ENCODE results near the gene ATXN7L1.

Gene ATXN7L1

DNA sequence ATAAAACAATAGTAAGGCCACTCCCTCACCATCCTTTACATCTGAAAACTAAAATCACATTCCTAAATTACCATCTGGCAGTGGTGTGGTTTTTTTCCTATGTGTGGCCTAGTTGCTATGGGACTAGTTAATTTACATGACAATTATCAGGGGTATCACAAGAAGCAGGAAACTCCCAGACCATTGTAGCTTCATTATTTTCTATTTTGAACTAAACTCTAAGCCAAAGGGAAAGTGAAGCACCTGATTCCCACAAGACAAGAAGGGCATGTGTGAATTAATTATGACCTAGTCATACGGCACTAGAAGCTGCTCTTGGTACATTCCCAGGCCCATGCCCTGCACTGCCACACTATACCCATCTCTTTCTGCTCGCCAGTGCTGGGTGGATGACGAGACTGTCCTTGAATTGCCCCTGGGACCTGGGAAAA, 103.4 kb downstream of the ATXN7L1 start:
- DNase-seq, result no peak

DNA sequence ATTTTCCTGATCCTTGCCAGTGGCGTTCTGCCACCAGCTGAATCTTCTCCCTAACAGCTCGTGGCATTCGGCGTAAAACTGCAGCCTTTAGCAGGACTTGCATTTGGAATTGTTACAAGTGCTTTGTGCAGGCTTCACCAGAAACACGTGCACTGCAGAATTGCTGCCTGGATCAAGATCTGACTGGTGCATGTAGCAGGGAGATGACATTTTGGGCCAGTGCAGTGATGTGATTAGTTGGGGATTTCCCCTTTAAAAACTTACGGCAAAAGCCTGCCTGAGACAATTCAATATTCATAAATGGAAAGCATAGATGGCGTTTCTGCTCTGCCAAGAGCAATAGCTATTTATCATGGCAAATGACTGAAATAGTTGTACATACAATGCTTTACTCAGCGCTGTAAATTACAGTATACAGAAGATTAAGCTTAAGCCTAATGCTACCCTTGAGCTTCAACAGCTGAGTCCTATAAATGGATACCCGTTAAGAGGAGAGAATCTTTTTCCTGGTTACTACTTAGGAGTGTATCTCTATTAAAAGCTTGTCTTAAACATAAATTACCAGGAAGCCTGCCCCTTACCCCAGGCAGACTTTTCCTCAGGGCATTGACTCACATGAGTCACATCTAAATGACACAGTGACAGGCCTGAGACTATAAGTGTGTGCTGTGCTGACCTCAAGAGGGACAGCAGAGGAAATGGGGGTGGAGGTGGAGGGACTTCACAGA, 106.3 kb downstream of the ATXN7L1 start:
- peak; percentile 63 for DNase-seq

DNA sequence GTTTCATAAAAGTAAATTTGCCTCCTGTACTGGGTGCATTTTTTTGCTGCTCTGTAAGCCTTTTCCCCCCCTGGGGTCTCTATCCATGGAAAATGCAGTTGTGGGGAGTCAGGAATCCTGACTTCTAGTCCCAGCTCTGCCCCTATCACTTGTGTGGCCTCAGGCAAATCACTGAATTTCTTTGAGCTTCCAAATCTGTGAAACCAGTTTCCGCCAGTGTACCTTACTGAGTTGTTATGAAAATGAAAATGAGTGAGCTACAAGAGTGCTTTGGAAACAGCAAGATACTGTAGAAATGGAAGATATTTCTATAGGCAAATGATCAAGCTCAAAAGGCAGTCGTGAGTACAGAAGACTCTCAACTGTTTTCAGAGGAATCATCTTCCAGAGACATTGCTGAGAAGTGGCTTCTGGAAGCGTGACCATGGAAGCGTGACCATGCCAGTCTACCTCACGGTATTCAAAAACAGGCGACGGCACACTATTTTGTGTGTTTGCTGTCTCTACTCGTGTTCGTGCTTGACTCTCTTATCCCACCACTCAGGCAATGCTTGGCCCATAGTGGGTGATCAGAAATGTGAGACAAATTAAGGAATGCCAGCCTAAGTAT, 107.4 kb downstream of the ATXN7L1 start:
- peak; percentile 27 for DNase-seq

DNA sequence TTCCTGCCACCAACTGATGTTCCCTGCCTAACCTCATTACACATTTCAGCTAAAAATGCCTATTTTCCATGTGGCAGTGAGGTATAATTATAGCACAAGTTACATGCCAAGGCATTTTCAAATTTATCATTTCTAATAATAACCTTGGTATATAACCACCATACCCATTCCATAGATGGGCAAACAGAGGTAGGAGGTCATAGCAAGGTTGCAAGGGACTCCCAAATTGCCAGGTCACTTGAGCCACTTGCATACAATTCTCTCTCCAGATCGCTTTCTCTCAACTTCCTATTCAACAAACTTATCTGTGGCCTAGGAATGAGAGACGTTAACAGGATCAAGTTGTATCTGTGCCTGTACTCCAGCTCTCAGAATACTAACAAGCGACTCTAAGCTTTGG, 108.3 kb downstream of the ATXN7L1 start:
- DNase-seq, result no peak

DNA sequence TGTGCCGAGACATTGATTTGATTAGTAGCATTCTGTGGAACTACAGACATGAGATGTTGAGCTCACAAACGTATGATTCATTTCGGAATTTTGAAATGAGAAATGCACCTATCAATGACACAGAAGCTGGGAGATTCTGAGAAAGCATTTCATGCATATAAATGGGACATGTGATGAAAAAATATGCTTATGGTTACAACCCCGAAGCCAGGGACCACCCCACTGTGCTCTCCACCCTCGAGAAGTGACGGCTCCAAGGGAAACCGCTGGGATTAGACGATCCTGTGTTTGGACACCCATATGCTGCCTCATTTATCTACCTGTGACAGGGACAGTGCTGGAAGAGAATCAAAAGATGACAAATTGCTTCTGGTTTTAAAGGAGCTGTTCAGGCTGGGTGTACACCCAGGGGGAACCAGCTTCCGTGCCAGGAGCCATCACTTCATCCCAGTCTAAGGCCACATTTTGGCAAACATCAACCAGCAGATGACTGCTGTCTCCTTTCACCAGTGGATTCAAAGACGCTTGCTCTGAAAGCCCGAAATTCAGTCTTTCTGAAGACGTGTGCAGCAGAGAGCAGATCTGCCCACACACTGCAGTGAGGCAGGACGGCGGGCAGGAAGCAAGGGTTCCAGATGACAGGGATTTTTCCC, 109.9 kb downstream of the ATXN7L1 start:
- DNase-seq, result peak; percentile 85

DNA sequence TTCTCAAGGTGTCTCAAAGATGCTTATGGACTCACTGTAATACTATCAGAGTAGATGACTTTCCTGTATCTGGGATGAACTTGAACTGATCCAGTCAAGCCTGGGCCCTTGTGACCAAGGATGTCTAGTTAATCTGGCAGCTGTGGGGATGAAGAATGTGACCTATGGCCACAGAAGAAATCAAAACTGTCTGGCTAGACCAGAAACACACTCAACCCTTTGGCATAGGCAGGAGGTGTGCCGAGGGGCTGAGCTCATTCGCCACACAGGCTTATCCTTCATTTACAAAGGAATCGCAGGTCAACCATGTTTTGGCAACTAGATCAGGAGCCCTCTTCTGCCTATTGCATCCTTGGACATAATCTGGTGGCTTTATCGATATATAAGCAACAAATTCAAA, 110.6 kb downstream of the ATXN7L1 start:
- DNase-seq, result no peak

DNA sequence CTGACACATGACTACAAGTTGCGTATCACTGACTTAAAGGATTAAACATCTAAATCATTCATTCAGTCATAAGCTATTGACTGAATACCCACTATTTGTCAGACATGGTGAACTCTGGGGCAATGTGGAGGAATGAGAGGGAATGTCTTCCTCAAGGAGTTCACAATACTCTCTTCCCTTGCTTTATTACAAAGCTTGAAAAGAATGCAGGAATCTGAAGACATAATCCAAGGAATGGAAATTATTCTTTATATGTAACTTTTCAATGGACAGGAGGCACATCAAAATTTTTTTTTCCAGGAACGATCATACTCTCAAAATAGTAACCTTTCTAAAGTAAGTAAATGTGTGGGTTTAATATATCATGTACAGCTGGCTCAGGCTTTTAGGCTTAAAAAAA, 111.9 kb downstream of the ATXN7L1 start:
- DNase-seq, result no peak

DNA sequence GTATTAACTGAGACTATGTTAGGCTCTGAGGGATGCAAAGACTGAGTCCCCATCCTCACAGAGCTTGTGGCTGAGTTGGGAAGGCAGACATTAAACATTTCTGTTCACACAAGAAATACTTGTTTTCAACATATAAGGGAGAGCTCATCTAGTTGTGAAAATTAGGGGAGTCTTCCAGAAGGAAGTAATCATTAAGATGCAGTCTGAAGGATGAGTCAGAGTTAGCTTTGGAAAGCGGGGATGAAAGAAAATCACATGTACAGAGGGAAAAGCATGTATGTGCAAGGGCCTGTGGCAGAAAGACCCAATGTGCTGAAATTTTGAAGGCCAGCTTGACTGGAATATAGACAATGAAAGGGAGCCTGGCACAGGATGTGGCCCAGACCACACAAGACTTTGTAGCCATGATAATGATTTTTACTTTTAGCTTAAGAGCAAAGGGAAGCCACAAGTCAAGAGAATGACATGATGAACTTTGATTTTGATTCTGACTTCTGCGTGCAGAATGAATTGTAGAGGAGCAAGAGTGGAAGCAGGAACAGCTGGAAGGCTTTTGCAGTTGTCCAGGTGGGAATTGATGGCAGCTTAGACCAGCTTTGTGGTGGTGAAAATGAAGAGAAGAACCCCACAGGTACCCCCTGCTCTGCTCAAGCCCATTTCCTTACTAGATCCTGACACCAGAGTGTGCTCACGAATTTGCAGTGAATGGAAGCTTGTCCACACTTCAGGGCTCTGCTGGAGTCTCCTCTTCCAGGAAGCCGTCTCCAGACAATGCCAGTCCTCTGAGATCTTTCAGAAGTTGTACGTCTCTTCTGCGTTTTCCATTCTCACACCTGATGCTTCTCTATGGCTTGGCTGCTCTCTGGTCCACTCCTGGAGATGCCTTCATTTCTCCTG, 115.6 kb downstream of the ATXN7L1 start:
- DNase-seq, result peak; percentile 21

DNA sequence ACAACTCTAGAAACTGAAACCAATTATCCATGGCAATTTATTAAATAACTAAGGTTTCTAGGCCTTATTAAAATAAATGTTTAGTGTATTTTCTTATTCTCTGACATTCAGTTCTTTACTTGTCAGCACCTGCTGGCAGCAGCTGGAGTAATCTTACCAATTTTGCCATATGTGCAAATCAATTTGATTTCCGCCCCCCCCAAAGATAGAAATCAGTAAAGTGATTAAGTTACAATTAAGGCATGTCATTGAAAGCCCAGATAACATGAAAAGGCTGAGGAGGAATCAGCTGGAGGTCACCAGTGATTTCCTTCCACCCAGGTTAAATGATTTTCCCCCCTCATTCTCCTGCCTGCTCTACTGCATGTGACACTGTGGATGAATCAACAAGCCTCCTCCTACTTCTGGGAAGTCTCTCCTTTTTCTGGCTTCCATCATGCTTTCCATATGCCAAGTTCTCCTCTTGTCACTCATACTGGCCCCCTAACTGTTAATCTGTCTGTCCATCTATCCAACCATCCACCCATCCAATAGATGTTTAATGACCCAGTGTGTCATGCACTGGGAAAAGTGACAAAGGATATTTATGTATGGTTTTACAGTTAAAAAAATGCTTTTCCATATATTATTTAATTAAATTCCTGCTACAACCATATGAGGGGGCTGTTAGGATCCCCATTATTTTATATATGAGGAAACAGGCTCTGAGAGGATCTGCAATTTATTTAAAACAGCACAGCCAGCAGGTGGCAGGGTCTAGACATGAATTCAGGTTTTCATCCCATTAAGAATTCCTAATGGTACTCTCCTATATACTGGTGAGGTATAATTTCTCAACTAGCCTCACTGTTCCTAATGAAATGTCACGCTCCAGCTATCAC, 116.5 kb downstream of the ATXN7L1 start:
- peak; percentile 35 for DNase-seq

DNA sequence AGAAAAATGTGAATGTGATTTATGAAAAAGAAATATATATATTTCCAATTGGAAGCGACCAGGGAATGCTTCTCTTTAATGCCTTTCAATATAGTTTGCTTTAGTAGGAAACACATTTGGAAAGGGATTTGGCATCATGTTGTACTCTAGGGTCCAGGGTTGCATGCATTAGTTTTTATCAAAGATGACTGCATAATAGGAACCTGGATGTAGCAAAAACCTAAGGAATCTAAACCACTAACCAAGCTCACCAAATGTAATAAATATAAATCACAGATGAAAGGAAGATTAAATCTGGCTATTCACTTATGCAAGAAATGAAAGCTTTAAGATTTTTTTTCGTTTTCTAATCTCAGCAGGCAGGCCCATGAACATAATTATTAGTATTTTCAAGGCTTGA, 120.0 kb downstream of the ATXN7L1 start:
- no peak for DNase-seq

DNA sequence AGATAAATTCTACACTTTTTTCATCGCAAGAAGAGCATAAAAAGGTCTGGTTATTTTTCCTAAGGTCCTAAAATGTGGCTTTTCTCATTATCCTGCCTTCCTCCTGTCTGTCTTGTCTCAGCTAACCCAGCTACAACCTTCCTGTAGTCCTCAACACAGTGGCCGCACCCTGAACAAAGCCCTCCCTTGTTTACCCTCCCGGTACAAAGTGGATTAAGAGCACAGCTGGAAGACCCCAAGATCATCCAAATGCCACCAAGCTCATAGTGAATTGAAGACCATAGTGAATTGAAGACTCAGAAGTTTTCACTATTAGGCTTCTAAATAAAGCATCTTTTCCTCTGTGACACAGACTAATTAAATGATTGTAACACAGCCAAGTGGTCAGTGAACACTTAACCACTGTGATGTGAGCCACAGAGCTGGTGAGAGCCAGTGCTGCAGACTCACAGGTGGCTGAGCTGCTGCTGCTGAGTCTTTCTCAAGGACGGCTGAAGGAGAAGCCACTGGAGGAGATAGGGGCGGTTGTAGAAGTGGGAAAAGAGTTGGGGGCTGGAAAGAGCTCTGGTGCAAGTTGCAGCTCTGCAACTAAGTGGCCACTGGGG, 123.6 kb downstream of the ATXN7L1 start:
- no peak for DNase-seq

DNA sequence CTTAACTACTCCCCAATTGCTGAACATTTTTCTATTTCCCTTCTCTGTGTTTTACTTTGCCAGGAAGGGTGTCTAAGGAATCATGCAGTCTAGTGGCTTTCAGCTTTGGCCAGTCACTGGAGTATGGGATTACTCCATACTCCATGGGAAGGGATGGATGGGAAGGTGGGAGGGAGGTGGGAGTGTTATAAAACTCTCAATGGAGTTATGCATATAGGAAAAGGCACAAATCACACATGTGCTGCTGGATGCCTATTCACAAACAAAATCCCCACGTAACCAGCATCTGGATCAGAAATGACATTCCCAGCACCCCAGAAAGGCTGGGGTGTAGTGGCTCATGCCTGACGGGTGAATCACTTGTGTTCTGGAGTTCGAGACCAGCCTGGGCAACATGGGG, 125.3 kb downstream of the ATXN7L1 start:
- DNase-seq, result no peak

DNA sequence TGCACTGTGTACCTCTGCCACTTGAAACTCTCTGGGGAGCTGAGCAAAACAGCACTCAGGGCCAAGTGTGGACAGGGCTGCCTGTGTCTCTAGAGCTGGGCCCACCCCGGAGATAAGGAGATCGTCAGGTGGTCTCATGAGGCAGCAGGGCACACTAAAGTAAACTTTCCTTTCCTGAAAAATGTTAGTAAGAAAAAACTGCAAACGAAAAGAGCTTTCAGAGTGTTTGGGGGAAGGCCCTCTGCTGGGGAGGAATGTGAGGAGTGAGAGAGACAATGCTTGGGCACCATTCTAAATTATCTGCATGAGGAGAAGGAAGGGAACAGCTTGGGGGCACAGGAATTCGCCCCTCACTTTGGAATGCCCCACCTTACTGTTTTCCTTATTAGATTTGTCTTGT, 127.7 kb downstream of the ATXN7L1 start:
- DNase-seq, result no peak

DNA sequence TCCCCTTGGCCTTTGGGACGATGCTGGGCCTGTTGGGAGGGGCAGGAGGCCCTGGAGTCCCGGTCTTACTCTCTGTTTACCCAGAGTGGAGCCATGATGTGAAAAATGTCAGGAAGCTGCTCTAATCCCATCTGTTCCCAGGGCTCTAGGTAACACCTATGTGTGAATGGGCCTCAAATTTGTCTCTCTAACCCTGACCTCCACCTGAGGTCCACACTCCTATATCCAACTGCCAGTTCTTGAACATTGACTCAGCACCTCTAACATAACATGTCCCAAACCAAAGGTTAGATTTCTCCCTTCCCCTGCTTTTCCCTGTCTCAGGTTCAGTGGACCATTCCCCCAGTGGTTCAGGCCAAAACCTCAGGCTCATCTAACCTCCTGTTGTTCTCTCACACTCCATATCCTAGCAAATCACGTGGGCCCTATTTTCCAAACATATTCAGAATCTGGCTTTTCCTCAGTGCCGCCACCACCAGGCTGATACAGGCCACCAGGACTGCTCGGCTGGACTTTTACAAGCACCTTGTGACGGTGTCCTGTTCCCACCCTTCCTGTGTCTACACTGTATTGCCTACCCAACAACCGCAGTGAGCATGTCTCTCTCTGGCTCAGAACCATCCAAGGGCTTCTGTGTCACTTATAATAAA, 130.6 kb downstream of the ATXN7L1 start:
- DNase-seq, result no peak

DNA sequence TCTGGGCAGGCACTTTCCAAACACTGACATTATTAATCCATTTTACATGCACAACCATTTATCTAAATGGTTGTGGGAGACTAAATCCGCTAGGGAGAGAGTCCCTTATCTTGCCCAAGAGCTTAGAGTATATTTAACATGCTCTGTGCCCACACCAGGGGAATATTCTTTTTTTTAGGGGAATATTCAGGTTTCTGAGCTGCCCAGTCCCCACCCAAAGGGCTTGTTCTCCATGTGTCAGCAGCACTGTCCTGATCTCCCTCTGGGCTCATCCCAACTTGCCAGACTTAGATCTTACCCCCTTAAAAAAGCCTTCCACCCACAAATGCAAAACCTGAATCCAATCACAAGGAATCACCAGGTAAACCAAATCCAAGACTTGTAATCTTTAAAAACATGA, 132.1 kb downstream of the ATXN7L1 start:
- no peak for DNase-seq

DNA sequence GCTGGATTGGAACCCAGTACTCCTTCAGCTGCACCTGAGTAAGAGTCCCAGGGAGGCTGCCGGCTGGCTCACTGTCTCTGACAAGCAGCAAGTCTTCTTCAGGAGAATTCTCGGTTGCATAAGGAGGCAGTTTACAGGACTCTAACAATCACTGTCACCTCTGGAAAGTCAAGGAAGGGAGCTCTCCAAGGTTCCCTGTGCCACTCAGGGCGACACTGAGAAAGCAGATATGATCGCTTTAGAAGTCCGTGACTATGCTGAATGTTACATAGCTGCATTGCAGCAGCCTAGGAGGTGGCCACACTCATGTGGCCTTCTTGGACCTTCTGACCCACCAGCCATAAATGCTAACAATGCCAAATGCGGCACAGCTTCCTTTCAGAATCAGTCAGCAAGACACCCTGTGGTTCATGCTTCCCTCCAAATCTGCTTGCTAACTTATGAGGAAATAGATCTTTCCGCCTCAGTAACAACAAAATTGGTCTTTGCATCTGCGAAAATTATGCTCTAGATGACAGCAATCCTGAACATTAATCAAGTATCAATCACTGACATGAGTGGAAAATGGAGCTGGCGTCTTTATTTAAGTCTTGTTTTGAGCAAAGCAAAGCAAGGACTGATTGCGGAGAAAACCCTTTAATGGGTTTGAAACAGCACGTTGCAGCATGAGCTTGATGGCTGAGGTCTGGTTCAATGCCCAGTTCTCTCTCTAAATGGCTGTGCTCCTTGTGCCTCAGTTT, 132.9 kb downstream of the ATXN7L1 start:
- DNase-seq, result peak; percentile 46

DNA sequence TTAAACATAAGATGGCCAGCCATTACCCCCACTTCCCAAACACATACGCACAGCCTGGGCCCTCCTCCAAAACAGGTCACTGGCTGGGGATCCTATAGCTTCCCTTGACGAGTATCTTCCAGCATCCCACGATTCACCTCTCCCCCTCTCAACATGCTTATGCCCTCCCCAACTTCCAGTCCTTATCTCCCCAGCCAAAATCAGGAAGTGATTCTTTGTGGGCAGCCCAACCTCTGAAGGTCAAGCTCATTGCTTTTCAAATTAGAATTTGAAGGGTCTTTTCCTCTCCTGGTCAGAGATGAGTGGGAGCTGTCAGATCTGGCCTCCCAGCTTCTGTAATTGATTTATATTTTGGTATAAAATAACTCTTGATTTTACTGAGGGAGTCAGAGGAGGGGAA, 133.6 kb downstream of the ATXN7L1 start:
- no peak for DNase-seq

DNA sequence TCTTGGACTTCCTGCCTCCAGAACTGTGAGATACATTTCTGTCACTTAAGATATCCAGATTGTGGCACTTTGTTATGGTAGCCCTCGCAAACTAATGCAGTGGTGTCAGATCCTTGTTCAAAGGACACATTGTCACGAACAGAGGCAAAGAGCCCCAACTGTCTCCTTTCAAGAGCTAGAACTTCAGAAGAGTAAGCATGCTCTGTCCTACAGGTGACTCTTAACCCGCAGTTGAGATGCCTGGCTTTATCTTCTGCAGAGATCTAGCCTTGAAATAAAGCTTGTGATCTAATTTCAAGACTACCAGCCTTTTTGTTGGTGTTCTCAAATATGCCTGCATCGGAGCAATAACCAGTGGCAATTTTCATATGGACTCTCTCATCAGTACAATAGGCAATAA, 134.4 kb downstream of the ATXN7L1 start:
- DNase-seq, result no peak

DNA sequence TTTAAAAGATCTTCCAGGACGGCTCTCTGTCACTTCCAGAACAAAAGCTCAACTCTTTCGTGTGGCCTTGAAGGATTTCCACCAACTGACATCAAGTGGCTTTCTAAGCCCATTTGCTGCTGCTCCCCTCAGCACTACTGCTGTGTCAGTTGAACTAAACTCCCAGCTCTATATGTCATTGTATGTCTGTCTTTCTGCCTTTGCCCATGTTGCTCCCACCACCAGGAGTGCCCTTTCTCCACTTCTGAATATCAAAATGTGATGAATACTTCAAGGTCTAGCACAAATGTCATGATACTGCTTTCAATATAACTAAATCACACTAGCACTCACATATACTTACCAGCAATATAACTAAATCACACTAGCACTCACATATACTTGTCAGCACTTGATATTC, 138.3 kb downstream of the ATXN7L1 start:
- DNase-seq, result no peak

DNA sequence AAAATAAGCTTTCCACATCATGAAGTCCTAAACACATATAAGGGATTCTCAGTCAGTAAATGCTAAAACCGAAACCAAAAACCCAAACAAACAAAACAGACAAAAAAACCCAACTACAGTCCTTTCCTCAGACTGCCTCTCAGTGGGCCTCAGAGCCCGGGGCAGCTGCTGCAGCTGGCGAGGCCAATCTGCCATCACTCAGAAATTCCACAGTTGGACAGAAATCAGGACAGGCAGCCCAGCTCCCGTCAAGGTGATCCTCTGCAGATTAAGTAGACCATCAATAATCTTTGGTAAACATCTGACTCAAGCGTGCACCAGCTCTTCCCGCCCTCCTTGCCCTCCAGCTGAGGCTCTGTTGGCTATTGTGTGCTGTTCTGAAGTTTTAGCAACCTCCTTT, 142.2 kb downstream of the ATXN7L1 start:
- DNase-seq, result no peak

DNA sequence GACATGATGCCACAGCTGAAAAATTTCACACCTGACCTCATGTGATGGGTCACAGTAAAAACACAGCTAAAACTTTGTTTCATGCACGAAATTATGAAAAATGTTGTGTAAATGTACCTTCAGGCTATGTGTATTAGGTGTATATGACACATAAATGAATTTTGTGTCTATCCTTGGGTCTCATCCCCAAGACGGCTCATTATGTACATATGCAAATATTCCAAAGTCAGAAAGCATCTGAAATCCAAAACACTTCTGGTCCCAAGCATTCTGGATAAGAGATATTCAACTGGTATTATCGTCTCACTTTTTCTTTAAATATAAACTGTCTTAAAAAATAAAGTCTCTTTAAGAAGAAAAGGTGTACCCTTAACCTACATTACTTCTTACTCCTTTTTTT, 145.4 kb downstream of the ATXN7L1 start:
- DNase-seq, result no peak

Measured in activated CD4-positive, alpha-beta T cell treated with anti-CD3 and anti-CD28 coated beads, Interleukin-2, amount 50 U/mL, for 16 hours (primary cell).